HepG2 (cell line): ENCODE data around the gene TBX6. TPM values are rescaled to one million over a fixed set of nuclear protein-coding genes. Genes with fewer than 3 reads are reported as not detected.

Experiments
- AGO1 ChIP-seq: fragments of 200-400 bp; formaldehyde crosslinking; IDR thresholded peaks from 2 replicates; pipeline ENCODE4 v1.6.1; 2017; ENCODE audit warnings: mild to moderate bottlenecking, low read depth, low read length, moderate library complexity; ENCODE audit not compliant: poor library complexity, severe bottlenecking
- CCAR2 ChIP-seq: fragments of 200-400 bp; formaldehyde crosslinking; optimal IDR thresholded peaks from 2 replicates; pipeline ENCODE3; 2018; ENCODE audit warnings: low read depth, mild to moderate bottlenecking, low read length, moderate library complexity
- GATA4 ChIP-seq: sonication (generic); IDR thresholded peaks from 2 replicates; pipeline ENCODE4 v1.6.1; 2016; ENCODE audit warnings: antibody characterized with exemption, low read depth, borderline replicate concordance
- GLI4 ChIP-seq: sonication (generic); formaldehyde crosslinking; IDR thresholded peaks from 2 replicates; pipeline ENCODE4 v1.5.1; 2020; ENCODE audit warnings: missing genetic modification reagents, mild to moderate bottlenecking, moderate library complexity, borderline replicate concordance
- HCFC1 ChIP-seq: fragments of 150-350 bp; IDR thresholded peaks from 2 replicates; pipeline ENCODE4 v1.6.1; 2014; ENCODE audit warnings: low read depth, low read length
- KDM3A ChIP-seq: IDR thresholded peaks from 2 replicates; pipeline ENCODE4 v1.6.1; 2018; ENCODE audit warnings: low read depth, missing compliant biosample characterization
- MTERF4 ChIP-seq: sonication (generic); formaldehyde crosslinking; IDR thresholded peaks from 2 replicates; pipeline ENCODE4 v1.8.0; 2023; ENCODE audit warnings: mild to moderate bottlenecking, missing genetic modification reagents
- NFKB2 ChIP-seq: sonication (generic); formaldehyde crosslinking; IDR thresholded peaks from 2 replicates; pipeline ENCODE4 v1.4.0; 2020; ENCODE audit warnings: missing genetic modification reagents, borderline replicate concordance
- NPAS2 ChIP-seq: sonication (generic); formaldehyde crosslinking; IDR thresholded peaks from 2 replicates; pipeline ENCODE4 v1.8.0; 2022; ENCODE audit warnings: mild to moderate bottlenecking, missing genetic modification reagents, borderline replicate concordance
- POLR2G ChIP-seq: fragments of 200-400 bp; formaldehyde crosslinking; IDR thresholded peaks from 2 replicates; pipeline ENCODE4 v1.6.1; 2018; ENCODE audit warnings: mild to moderate bottlenecking, low read depth, low read length, moderate library complexity
- SIX1 ChIP-seq: sonication (generic); formaldehyde crosslinking; IDR thresholded peaks from 2 replicates; pipeline ENCODE4 v1.4.0; 2020; ENCODE audit warnings: missing genetic modification reagents, borderline replicate concordance
- SMC3 ChIP-seq: IDR thresholded peaks from 2 replicates; pipeline ENCODE4 v1.6.1; 2011; ENCODE audit warnings: low read length, improper control_type of control experiment
- SOX13 ChIP-seq, 3 experiments: fragments of 450-650 bp in 1 of 3; sonication (generic) in 1 of 3; formaldehyde crosslinking in 1 of 3; IDR thresholded peaks in 2 of 3; conservative IDR thresholded peaks in 1 of 3; 2 replicates each; pipeline versions ENCODE4 v1.5.0 to v1.6.1; 2016 to 2020; ENCODE audit warnings: antibody characterized with exemption in 1 of 3, mild to moderate bottlenecking in 1 of 3, missing compliant biosample characterization in 1 of 3, missing genetic modification reagents in 1 of 3, moderate library complexity in 1 of 3
- SYNCRIP ChIP-seq: fragments of 200-400 bp; formaldehyde crosslinking; IDR thresholded peaks from 2 replicates; pipeline ENCODE4 v1.6.1; 2018; ENCODE audit warnings: mild to moderate bottlenecking, low read depth, low read length; ENCODE audit not compliant: insufficient read depth
- U2AF1 ChIP-seq: fragments of 200-400 bp; formaldehyde crosslinking; optimal IDR thresholded peaks from 2 replicates; pipeline ENCODE3; 2017; ENCODE audit warnings: mild to moderate bottlenecking, low read depth, low read length
- UBTF ChIP-seq: sonication (generic); formaldehyde crosslinking; IDR thresholded peaks from 2 replicates; pipeline ENCODE4 v1.4.0; 2020; ENCODE audit warnings: mild to moderate bottlenecking, missing genetic modification reagents
- ZBTB42 ChIP-seq: sonication (generic); formaldehyde crosslinking; IDR thresholded peaks from 2 replicates; pipeline ENCODE4 v1.5.0; 2020; ENCODE audit warnings: mild to moderate bottlenecking, missing genetic modification reagents
- ZNF296 ChIP-seq: sonication (generic); formaldehyde crosslinking; conservative IDR thresholded peaks from 2 replicates; pipeline ENCODE4 v1.5.0; 2020; ENCODE audit warnings: mild to moderate bottlenecking, missing genetic modification reagents
- ZNF367 ChIP-seq: sonication (generic); formaldehyde crosslinking; IDR thresholded peaks from 2 replicates; pipeline ENCODE4 v1.4.0; 2020; ENCODE audit warnings: missing genetic modification reagents, borderline replicate concordance
- ZNF460 ChIP-seq: sonication (generic); formaldehyde crosslinking; IDR thresholded peaks from 2 replicates; pipeline ENCODE4 v1.5.1; 2020; ENCODE audit warnings: missing genetic modification reagents, mild to moderate bottlenecking, borderline replicate concordance
- ZNF543 ChIP-seq: sonication (generic); formaldehyde crosslinking; IDR thresholded peaks from 2 replicates; pipeline ENCODE4 v1.4.0; 2020; ENCODE audit warnings: mild to moderate bottlenecking, missing genetic modification reagents
- ZNF615 ChIP-seq: sonication (generic); formaldehyde crosslinking; IDR thresholded peaks from 2 replicates; pipeline ENCODE4 v1.5.0; 2020; ENCODE audit warnings: mild to moderate bottlenecking, missing genetic modification reagents, borderline replicate concordance
- ZNF629 ChIP-seq: sonication (generic); formaldehyde crosslinking; conservative IDR thresholded peaks from 2 replicates; pipeline ENCODE4 v1.5.0; 2020; ENCODE audit warnings: missing genetic modification reagents
- ZNF660 ChIP-seq: sonication (generic); formaldehyde crosslinking; IDR thresholded peaks from 2 replicates; pipeline ENCODE4 v1.5.1; 2020; ENCODE audit warnings: mild to moderate bottlenecking, low read depth, missing genetic modification reagents, borderline replicate concordance
- ZNF672 ChIP-seq: sonication (generic); formaldehyde crosslinking; IDR thresholded peaks from 2 replicates; pipeline ENCODE4 v1.8.1; 2022; ENCODE audit warnings: missing genetic modification reagents
- ZNF770 ChIP-seq: sonication (generic); formaldehyde crosslinking; IDR thresholded peaks from 2 replicates; pipeline ENCODE4 v1.5.0; 2020; ENCODE audit warnings: mild to moderate bottlenecking, missing genetic modification reagents
- polyA plus RNA-seq, 8 experiments: library from polyadenylated mRNA; depleted of rRNA in 3 of 8; stranded (reverse) in 7 of 8; unstranded in 1 of 8; fragments of >200 nt; fragmentation: Illumina TruSeq in 4 of 8; extraction: Trizol in 4 of 8; gene quantifications; 2 replicates each; pipeline versions ENCODE4 v1.2.1 to v1.2.3, GENCODE V29; 2011 to 2016; ENCODE audit warnings: low read depth in 4 of 8, missing spikeins in 1 of 8, mixed read lengths in 1 of 8; ENCODE audit not compliant: insufficient read depth in 1 of 8
- total RNA-seq, 5 experiments: library from RNA; depleted of rRNA; stranded (reverse); fragments of >200 nt; fragmentation: Illumina TruSeq; extraction: Trizol; gene quantifications; 2 replicates each; pipeline ENCODE4 v1.2.3, GENCODE V29; 2016; ENCODE audit warnings: low read depth in 1 of 5

TBX6 gene
- total and polyA plus RNA-seq, 2 of the 13 experiments (the other 11 are each of a cell fraction or from before 2014, with no cell fraction given) = 0.24 to 0.42 TPM

GRCh38 chr16:30076276-30076791 is 15.4 kb downstream of the TBX6 start (continued):
- TF ChIP-seq UBTF (CRISPR knock-in tag) (peak; percentile 15; the same call in 1 of the 2 replicates), POLR2G (no peak), SYNCRIP (no peak), GATA4 (no peak), ZNF629 (CRISPR knock-in tag) (no peak), GLI4 (CRISPR knock-in tag) (no peak), SMC3 (no peak), ZNF460 (CRISPR knock-in tag) (no peak), CCAR2 (no peak), KDM3A (CRISPR knock-in tag) (no peak; the same call in 1 of the 2 replicates), AGO1 (peak; percentile 83), ZNF543 (CRISPR knock-in tag) (no peak), HCFC1 (no peak), ZBTB42 (CRISPR knock-in tag) (0 out of 2 replicates have a peak, but pooled peaks have one; percentile 10), ZNF660 (CRISPR knock-in tag) (no peak), ZNF672 (CRISPR knock-in tag) (no peak), NPAS2 (CRISPR knock-in tag) (no peak), ZNF296 (no peak), SIX1 (no peak), MTERF4 (CRISPR knock-in tag) (0 out of 2 replicates have a peak, but pooled peaks have one; percentile 37), NFKB2 (CRISPR knock-in tag) (peak; percentile 62; the same call in 1 of the 2 replicates), ZNF615 (CRISPR knock-in tag) (no peak), U2AF1 (no peak), ZNF770 (CRISPR knock-in tag) (no peak), SOX13 (IDR thresholded peaks at IDR 0.05) (no peak), SOX13 (CRISPR knock-in tag; conservative IDR thresholded peaks at IDR 0.05 in 1 of 2, IDR thresholded peaks at IDR 0.05 in 1 of 2) (no peak), ZNF367 (CRISPR knock-in tag) (0 out of 2 replicates have a peak, but pooled peaks have one; percentile 19)
